Transverse colon (tissue), 4 donors: ENCODE measurements around the gene KIAA1958.

Experiments used
- POLR2A ChIP-seq: fragments of 450-650 bp; IDR thresholded peaks from one replicate; pipeline ENCODE4 v1.6.1; 2016; ENCODE audit warnings: antibody characterized with exemption, mild to moderate bottlenecking, moderate library complexity
- POLR2AphosphoS5 ChIP-seq, 3 donors: sonication (generic); formaldehyde crosslinking; IDR thresholded peaks; one replicate each; pipeline ENCODE4 v1.6.1; 2016; ENCODE audit warnings: antibody characterized with exemption in 3 of 3
- TF ChIP-seq, protein P1 (sequence below), 5 experiments: fragments of 200-600 bp in 3 of 5; fragments of 450-650 bp in 2 of 5; sonication (generic) in 3 of 5; IDR thresholded peaks; 1 replicate in 2 of 5; 2 replicates in 3 of 5; pipeline ENCODE4 v1.5.1; 2016 to 2017; ENCODE audit warnings: antibody characterized with exemption in 5 of 5, inconsistent platforms in 3 of 5, mild to moderate bottlenecking in 2 of 5, moderate library complexity in 1 of 5

DNA sequence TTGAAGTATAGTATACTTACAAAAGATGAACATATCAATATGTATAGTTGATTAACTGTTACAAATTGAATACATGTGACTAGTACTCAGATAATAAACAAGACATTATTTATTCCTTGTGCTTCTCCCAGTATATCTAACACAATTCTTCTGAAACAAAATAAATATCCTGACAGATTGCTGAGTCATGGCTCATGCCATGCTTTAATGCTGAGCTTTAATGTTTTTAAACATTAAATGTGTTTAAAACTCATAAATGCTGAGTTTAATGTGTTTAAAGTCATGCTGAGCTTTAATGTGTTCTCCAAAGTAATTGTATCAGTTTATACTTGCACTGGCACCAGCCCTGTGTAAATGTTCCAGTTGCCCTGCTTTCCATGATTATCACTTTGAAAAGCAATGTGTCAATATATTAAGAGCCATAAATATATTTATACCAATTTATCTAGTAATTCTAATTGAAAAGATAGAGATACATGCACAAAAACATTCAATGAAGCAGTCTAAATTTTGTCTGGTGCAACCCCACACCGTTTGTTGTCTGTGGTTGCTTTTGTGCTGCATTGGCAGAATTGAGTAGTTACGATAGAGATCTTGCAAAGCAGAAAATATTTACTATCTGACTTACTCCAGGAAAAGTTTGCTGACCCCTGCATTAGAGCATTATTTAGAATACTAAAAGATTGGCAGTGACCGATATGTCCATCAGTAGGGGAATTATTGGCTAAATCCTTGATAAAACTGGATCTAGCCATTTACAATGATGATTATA, 15.7 kb downstream of the KIAA1958 start:
- no peak for TF ChIP-seq POLR2A
- TF ChIP-seq POLR2AphosphoS5 (IDR thresholded peaks at IDR 0.05), result no peak
- TF ChIP-seq, protein P1, sequence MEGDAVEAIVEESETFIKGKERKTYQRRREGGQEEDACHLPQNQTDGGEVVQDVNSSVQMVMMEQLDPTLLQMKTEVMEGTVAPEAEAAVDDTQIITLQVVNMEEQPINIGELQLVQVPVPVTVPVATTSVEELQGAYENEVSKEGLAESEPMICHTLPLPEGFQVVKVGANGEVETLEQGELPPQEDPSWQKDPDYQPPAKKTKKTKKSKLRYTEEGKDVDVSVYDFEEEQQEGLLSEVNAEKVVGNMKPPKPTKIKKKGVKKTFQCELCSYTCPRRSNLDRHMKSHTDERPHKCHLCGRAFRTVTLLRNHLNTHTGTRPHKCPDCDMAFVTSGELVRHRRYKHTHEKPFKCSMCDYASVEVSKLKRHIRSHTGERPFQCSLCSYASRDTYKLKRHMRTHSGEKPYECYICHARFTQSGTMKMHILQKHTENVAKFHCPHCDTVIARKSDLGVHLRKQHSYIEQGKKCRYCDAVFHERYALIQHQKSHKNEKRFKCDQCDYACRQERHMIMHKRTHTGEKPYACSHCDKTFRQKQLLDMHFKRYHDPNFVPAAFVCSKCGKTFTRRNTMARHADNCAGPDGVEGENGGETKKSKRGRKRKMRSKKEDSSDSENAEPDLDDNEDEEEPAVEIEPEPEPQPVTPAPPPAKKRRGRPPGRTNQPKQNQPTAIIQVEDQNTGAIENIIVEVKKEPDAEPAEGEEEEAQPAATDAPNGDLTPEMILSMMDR (IDR thresholded peaks at IDR 0.05), result no peak
